Astrocyte of the spinal cord (primary cell): ENCODE data around the gene MRI1.

Experiments
- DNase-seq: peaks from one replicate; pipeline ENCODE4 v3.0.0; 2011; ENCODE audit warnings: low read depth, low spot score
- H3K4me3 ChIP-seq: 2 replicates; pipeline ENCODE4 v1.5.1; 2011; ENCODE audit warnings: low read depth, mild to moderate bottlenecking, low read length, moderate library complexity
- in situ Hi-C: cut with HindIII; loops from 2 replicates; pipeline ENCODE4 v1.10.0; 2017; ENCODE audit warnings: low sequenced_read_pairs
- TF ChIP-seq, protein P1 (sequence below): IDR thresholded peaks from 2 replicates; pipeline ENCODE4 v1.5.1; 2012; ENCODE audit warnings: low read depth, mild to moderate bottlenecking, low read length, inconsistent platforms

Gene MRI1

DNA sequence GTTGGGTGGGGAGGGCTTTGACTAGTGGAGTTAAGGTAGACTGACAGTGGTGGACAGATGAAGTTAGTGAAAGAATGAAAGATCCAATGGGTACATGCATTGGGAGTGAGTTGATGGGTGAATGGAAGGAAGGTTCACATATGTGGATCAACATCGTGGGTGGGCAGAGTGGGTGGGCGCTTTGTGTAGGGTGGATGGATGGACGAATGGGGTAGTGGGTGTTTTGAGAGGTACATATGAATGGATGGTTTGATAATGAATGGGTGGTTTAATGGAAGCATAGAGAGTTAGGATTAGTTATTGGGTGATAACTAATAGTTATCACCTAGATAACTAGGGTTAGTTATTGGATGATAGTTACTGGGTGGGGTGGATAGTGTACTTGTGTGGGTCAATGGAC, 42.4 kb downstream of the MRI1 start:
- in situ Hi-C loops = no loop called here
- TF ChIP-seq, protein P1, sequence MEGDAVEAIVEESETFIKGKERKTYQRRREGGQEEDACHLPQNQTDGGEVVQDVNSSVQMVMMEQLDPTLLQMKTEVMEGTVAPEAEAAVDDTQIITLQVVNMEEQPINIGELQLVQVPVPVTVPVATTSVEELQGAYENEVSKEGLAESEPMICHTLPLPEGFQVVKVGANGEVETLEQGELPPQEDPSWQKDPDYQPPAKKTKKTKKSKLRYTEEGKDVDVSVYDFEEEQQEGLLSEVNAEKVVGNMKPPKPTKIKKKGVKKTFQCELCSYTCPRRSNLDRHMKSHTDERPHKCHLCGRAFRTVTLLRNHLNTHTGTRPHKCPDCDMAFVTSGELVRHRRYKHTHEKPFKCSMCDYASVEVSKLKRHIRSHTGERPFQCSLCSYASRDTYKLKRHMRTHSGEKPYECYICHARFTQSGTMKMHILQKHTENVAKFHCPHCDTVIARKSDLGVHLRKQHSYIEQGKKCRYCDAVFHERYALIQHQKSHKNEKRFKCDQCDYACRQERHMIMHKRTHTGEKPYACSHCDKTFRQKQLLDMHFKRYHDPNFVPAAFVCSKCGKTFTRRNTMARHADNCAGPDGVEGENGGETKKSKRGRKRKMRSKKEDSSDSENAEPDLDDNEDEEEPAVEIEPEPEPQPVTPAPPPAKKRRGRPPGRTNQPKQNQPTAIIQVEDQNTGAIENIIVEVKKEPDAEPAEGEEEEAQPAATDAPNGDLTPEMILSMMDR = no peak
- DNase-seq = no peak
- H3K4me3 ChIP-seq = no peak overlapping the region

DNA sequence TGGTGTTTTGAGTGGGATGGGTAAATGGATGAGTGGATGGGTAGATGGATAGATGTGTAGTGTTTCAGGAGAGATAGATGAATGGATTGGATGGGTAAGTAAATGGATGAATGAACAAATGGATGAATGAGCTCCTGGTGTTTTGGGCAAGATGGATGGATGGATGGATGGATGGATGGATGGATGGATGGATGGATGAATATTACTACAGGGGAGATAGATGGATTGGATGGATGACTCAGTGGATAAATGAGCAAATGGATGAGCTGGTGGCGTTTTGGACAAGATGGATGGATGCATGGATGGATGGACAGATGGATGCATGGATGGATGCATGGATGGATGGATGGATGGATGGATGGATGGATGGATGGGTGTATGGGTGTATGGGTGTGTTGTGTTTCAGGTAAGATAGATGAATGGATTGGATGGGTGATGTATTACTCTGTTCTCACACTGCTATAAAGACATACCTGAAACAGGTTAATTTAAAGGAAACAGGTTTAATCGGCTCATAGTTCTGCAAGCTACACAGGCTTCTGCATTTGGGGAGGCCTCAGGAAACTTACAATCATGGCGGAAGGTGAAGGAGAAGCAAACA, 43.2 kb downstream of the MRI1 start:
- in situ Hi-C loops = no loop called here
- no peak overlapping the region for H3K4me3 ChIP-seq
- TF ChIP-seq, protein P1 = no peak
- no peak for DNase-seq

DNA sequence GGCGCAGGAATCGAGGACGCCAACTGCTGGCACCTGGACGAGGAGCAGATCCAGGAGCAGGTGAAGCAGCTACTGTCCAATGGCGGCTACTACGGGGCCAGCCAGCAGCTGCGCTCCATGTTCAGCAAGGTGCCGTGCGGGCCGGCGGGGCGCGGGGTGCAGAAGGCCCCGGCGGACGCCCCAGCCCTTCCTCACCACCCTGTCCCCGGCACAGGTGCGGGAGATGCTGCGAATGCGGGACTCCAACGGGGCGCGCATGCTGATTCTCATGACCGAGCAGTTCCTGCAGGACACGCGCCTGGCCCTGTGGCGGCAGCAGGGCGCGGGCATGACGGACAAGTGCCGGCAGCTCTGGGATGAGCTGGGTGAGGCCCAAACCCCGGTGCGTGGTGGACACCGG, 44.5 kb downstream of the MRI1 start:
- in situ Hi-C loops = no loop called here
- TF ChIP-seq, protein P1 = no peak
- H3K4me3 ChIP-seq = no peak overlapping the region
- no peak for DNase-seq

DNA sequence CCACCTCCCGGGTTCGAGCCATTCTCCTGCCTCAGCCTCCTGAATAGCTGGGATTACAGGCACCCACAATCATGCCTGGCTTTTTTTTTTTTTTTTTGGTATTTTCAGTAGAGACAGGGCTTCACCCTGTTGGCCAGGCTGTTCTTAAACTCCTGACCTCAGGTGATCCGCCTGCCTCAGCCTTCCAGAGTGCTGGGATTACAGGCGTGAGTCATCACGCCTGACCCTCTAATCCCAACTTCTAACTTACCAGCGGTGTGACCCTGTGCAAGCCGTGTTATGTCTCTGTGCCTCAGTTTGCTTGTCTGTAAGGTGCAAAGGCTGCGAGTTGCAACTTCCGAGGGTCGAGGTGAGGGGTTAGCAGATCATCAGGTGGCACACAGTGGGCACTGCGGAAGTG, 48.2 kb downstream of the MRI1 start:
- H3K4me3 ChIP-seq = no peak overlapping the region
- DNase-seq = no peak
- in situ Hi-C loops = no loop called here
- TF ChIP-seq, protein P1 = no peak

DNA sequence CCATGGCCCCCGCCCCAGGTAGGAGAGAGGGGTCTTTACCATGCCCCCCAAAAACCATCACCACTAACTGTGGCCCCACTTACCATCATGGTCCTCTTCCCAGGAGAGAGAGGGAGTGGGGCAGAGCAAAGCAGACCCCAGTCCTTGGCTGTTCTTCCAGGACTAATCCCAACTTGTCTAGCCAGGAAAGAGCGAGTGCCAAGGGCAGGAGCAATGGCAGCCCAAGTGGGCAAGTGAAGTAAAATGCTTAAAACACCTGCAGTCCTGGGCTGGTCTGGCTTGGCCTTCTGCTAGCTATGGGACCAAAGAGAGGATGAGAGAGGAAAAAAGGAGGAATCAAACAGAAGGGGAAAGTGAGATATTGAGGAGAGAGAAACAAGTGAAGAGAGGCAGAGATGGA, 48.8 kb downstream of the MRI1 start:
- no peak for DNase-seq
- H3K4me3 ChIP-seq = no peak overlapping the region
- TF ChIP-seq, protein P1 = no peak
- in situ Hi-C loops = no loop called here

DNA sequence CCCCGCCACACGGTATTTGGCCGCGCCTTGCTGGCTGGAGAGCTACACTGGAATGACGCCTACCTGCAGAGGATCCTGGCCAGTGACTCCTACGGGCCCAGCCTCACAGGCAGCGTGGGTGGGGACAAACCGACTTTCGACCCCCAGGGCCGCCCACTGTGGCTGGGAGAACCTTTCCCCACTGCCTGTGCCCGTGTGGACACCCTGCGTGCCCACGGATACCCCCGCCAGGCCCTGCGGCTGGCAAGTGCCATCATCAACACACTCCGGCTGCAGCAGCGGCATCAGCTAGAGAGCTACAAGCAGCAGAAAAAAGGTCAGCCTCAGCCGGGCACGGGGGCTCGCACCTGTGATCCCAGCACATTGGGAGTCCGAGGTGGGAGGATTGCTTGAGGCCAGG, 50.2 kb downstream of the MRI1 start:
- H3K4me3 ChIP-seq = no peak overlapping the region
- TF ChIP-seq, protein P1 = no peak
- in situ Hi-C loops = no loop called here
- DNase-seq = no peak

DNA sequence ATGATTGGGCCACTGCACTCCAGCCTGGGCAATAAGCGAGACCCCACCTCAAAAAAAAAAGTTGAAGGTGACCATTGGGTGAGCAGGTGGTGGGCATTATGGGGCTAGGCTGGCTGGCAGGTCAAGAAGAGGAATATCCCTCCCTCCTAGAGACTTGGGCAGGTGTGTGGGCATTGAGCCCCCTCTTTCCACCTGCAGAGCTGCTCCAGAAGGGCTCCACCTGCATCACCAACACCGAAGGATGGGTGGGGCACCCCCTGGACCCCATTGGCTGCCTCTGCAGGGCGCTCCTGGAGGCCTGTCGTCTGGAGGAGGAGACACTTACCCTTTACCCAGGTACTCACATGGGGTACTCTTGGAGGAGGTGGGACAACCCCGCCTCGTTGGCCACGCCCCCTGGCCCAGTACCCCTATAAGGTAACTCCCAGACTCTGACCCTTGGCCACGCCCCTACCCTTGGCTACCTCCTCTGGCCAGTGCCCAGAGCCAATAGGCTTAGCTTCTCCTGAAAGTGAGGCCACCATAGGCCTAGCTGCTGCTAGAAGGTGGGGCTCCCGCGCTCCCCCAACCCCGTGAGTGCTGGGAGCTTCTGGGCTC, 52.8 kb downstream of the MRI1 start:
- no peak for DNase-seq
- TF ChIP-seq, protein P1 = no peak
- in situ Hi-C loops = no loop called here
- no peak overlapping the region for H3K4me3 ChIP-seq
